HL-60/S4 treated with retinoic acid at 250 ng/mL for 4 days and 3 days (cell line): ENCODE data around the gene NFIA.

Source experiments
- in situ Hi-C: fragments of 300-500 bp; cut with MboI; formaldehyde crosslinking; loops from 2 replicates; pipeline ENCODE4 v1.7.0; 2022; ENCODE audit warnings: low sequenced_read_pairs

The NFIA gene

DNA sequence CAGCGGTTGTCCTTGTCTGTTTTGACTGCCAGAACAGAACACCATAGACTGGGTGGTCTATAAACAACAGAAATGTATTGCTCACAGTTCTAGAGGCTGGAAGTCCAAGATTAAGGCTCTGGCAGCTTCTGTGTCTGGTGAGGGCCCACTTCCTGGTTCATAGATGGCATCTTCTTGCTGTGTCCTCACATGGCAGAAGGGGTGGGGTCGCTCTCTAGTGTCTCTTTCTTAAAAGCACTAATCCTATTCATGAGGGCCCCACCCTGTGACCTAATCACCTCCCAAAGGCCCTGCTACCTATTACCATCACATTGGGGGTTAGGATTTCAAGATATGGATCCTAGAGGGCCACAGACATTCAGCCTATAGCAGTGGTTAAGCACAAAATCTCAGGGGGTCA lies 304.4 kb downstream of the NFIA start:
- in situ Hi-C loops: no loop called here

DNA sequence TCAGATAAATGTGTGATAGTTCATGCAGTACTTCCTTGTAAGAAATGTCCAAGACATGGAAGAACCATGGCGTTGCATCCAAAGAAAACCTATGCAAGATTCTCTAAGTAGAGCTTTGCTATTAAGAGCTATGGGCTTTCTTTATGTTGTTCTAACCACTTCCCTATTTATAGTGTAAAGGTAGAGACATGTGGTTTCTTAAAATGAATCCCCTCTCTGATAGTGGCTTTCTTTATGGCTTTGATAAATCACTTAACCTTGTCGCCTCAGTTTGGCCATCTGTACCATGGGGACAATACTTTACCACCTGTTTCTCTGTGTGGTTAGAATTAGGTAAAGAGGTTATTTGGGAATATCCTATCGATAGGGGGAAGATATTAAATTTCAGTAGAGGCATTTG lies 305.5 kb downstream of the NFIA start:
- in situ Hi-C loops: no loop called here

DNA sequence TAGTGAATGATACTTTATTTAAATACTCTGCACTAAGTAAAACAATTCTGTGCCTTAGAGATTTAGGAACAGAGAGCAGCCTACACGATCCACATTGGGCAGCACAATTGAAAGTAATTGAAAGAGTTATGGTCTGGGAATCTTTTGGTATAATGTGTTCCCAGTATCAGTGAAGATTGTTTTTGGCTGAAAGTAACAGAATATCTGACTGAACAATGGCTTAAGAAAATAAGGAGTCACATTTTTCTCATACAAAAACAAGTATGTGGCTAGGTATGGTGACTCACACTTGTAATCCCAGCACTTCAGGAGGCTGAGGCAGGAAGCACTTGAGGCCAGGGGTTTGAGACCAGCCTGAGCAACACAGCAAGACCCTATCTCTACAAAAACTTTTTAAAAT lies 306.2 kb downstream of the NFIA start:
- in situ Hi-C loops: no loop called here

DNA sequence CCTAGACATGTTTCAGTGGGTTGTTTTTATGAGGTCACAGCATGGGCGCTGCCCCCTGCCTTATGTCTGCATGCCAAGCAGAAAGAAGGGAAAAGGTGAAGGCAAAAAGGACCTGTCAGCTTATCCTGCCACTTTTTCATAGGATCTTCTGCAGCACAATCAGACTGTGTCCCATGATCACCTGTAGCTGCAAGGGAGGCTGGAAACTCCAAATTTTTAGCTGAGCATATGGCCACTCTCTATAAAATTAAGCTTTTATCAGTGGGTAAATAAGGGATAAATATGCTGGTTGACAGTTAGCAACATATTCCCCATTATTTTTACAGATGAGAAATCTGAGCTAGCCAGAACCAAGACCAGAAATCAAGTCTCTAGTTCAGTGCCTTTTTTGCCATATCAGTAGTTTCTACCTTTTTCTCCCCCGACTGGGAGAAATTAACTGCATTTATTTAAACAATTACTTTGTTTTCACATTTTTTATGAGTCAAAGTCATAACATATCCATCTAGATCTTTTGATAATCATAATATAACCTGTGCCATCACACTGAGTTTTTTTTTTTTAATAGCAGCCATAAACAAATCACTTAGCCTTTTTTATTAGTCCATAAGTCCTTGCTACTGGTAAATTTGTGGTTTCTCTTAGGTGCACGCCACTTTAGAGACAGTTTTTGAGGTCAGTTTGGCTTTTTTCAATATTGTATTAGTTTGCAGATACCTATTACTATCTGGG lies 307.0 kb downstream of the NFIA start:
- in situ Hi-C loops: no loop called here

DNA sequence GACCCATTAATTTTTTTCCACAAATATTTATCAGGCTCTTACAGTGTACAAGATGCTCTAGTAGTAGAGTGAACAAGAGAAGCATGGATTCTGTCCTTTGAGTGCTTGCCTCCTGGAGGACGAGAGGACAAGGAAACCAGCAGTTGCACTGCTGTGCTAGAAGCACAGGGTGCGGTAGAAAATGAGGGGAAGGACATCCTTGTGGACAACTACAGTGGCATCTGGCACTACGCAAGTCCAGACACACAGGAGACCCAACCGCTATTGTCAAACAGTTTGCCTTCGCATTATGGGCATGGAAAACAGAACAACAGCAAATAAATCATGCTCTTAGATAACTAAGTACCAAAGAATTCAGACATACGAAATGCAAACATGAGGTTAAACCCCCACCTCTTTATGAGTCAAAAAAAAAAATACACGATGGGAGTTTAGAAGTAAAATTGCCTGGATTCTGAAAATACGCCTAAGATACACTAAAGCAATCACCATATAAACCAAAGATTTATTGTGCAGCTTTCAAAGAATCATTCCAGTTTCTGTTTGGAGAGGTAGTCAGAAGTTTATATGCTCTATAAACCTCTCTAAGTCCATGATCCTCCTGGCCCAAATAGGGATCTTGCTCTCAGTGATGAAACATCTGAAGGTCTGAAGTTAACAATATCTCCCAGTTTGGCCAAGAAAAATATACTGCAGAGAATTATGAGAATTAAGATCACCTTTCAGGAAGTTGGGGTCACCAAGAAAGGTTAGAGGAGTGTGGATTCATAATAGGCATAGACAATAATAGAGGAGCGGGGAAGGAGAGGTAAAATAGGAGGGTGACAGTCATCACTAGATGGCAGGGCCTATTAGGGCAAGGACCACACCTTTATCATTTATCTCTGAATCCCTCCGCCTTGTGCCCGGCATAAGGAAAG lies 307.8 kb downstream of the NFIA start:
- in situ Hi-C loops: no loop called here

DNA sequence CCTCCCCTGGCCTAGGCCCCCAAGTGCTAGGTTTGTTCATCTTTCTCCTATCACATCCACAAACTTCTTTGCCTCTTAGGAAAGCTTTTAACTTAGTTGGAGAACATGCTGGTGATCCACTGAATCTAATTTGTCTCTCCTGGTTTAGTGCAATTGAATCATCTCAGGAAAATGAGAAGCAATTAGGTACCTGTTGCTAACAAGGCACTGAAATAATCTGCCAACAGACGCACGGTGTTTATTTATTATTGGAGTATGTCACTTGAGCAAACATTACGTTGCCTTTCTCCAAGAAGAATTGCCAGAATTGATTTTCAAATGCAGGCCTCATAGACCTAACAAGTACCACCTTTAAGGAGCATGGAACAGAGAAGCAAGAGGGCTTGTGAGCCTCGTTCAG lies 309.4 kb downstream of the NFIA start:
- in situ Hi-C loops: no loop called here

DNA sequence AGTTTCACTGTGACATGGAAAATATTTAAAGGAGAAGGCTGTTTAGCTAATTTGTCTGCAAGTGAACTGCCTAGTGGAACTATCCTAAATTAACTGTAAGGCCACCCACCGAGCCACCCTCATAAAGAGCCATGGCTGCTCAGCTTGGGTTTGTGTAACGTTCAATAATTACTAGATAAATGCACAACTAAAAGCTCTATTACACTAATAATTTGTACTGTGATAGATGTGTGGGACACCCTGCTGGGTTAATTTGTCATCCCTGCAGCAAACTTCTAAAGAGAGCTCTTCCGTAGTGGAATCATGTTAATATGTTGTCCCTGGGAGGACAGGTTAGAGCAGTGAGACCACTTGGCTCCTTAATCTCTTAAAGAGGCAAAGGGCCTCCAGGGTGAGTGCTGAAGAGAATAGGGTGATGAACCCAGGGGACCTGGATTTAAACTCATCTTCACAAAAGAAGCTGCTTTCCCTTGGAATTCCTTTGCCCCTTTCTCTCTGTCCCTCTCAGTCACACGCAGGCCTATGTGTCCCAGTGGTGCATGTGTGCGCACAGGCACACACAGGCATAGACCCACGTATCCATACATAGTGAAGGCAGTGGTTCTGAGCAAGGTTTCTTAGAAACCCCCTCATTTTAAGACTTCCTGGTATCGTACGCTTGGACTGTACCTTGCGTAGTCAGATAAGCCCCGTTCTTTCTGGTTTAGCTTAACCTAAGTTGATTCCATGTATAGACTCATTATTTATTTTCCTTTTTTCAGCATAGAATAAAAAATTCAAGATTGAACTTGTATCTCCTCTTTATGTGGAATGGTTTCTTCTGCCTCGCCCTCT lies 310.3 kb downstream of the NFIA start:
- in situ Hi-C loops: no loop called here

DNA sequence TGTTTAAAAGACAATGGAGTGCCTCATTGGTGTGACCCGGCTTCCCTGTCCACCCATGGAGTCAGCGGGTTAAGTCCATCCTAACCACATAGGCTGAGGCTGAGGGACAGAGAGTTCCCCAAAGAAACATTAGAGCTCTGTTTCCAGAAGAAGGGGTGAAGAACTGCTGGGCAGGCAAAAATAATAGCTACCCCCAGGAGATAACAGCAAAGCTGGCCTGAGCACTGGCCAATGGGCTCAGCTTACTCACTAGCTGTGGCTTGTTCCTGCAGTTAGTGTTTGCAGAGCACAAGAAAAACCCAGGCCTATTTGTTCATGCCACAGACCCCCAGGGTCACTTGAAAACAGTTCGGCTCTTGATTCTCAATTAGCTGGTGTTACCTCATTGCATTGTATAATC lies 311.2 kb downstream of the NFIA start:
- in situ Hi-C loops: no loop called here

DNA sequence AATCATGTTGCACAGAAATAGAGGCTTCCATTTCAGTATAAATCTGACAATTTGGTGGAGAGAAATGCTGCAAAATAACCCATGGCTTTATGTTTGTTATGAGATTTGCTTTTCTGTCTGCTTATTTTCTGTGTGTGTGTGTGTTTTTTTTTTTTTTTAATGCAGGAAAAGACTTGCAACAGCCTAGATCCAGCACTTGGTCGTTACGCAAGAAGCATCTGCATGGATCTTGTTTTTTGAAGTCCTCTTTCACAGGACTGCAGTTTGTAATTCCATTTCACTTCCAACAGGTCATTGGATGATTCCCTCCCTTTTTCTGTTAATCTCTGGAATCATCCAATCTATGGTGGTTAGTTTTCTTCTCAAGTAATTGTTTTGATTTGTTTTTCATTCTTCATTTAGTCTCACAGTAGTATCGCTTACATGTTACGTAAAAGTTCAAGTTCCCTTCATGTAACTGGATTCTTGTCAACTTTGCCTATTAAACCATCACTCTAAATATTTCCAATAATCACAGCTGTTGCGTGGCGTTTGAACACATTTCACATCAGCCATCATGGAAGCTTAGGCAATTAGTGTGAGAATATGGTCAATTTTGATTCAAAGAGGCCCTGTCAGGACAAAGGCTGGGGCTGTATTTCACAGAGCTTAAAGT lies 312.9 kb downstream of the NFIA start:
- in situ Hi-C loops: no loop called here

DNA sequence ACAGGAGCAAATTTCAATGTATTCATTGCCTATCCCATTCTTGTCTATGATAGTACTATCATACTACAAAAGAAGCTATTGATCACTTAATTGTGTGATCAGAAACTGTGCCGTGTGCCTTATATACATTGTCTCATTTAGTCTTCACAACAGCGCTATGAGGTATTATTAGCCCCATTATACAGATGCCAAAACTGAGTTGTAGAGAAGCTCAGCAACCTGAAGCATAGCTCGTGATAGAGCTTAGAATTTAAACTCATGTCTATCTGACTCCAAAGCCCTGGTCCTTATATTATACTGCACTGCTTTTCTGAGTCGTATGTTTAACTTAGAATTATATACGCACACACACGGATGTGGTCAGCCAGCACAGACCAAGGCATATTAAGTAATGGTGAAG lies 315.1 kb downstream of the NFIA start:
- in situ Hi-C loops: no loop called here

DNA sequence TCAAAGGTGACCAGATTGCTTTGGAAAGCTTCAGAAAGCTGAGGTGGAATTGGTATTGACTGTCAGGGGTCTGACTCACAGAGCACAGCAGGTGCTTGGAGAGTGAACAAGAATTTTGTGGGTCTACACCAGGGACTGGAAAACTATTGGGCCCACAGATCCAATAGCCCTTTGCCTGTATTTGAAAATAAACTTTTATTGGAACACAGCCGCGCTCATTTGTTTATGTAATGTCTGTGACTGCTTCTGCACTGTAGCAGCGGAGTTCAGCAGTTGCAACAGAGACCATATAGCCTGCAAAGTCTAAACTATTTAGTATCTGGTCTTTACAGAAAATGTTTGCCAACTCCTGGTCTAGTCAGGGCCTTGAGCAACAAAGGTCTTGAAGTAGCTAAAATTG lies 315.6 kb downstream of the NFIA start:
- in situ Hi-C loops: no loop called here

DNA sequence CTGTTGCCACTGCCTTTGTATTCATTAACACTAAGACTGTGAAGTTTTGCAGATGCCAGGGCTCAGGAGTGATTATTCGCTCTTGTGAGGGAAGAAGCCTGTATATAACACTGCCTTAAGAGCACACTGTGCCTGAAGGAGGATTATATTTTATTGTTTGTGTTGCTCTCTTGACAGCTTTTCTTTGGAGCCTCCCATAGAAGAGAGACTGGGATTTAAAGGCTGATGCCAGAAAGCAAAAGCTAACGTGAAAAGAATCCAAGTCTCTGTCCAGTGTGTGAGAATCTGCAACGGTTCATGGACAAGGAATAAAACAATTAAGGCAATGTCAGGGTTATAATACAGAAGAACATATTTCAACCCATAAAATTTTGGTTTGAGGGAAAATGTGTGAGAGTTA lies 316.8 kb downstream of the NFIA start:
- in situ Hi-C loops: no loop called here

DNA sequence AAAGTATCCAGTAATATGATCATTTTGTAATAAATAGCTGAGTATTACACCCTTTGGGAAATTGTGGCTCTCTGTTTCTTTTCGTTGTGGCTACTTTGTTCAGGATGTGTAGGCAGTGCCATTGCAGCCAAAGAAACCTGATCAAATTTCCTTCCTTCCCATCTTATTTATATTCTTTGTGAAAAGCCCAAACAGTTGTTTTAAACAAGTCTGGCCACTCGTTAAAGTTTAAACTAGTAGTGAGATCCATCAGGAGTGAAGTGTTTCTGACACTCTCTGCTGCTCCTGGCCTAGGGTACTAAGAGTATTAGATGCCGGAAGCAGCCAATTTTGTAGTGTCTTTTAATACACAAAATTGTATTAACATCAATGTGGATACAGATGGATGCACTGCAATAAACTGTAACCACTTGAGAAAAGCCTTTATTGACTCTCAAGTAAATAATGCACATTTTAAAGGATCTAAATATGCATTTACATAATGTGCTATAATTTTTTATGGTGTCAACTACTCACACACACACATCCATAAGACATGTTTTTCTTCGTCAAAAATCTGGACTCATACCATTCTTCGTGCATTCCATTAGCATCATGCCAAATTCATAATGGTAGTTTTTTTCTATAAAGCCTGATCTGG lies 317.9 kb downstream of the NFIA start:
- in situ Hi-C loops: no loop called here

DNA sequence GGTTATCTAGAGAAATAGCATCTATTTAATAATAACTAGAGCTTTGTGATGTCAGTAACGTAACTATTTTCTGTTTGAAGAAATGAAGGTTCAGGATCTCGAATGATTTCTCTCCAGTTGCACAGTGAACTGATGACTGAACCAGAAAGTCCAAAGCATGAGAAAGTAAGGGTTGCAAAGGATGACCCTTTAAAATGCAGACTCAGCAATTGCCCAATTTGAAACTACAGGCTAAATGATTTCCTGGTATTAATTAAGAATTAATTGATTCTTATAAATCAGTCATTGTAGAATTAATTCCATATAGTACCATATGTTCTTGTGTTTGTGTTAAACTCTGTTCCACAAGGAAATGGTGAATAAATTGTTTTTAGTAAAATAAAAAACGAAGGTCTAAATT lies 318.6 kb downstream of the NFIA start:
- in situ Hi-C loops: no loop called here

DNA sequence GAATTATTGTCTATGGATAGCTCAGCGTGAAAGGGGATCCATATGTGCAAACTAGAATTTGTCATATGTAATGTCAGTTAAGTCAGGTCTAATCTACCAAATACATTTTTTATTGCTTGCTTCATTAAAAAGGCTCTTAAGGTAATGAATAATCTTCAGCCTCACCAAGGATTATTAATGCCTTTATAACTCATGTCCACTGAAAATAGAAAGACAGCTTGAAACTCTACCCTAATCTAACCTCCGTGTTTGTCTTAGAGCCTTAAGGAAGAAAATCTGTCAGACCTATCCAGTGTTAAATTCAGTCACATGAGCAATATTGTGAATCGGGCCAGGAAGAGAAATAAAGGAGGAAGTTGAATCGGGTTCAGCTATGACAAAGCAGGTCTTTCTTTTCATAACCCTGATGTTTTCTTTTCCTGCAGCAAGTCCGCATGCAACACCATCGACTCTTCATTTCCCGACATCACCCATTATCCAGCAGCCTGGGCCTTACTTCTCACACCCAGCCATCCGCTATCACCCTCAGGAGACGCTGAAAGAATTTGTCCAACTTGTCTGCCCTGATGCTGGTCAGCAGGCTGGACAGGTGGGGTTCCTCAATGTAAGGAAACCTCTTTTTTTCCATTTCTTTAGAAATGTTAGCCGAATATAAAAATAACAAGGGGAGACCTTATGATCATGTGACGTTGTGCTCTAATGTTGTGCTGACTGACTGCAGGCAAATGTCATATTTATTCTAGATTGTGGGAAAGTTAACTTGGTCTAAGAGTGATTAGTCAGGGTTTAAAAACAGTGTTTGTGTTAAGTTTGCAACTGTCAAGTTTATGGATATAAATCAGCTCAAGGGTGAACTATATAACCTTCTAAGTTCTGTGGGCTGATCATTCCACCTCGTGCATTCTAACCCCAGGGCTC lies 321.6 kb downstream of the NFIA start:
- in situ Hi-C loops: no loop called here

DNA sequence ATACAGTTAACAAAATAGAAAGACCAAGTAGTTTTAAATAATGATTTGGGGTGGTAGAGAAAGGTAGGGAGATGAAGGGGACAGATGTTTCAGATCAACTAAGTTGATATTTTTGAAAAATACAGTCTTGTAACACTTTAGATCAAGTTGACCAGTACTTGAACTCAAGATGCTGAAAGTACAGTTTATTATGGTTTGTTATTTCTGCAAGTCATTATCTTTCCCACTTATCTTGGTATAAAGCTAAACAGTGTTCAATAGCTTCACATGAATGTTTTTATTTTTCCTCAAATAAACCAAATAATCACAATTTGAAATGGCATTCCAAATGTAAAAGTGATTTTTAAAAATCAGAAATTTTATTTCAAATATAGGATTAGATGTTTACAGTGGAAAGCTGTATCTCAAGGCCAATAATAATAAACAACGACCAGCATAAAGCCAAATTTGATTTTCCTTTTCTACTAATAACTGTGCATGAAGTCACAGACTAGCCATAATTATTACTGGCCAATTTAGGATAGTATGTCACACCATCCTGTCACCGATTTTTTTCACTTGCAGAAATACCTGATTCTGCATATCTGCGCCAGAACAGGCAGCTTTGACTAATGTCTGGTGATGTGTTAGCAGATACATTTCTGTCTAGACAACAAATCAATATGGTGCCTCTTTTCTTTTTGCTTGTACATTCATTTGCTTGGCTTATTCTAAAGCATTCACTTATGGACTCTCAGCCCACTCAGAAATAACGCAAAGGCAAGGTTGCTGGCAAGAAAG lies 322.4 kb downstream of the NFIA start:
- in situ Hi-C loops: no loop called here

DNA sequence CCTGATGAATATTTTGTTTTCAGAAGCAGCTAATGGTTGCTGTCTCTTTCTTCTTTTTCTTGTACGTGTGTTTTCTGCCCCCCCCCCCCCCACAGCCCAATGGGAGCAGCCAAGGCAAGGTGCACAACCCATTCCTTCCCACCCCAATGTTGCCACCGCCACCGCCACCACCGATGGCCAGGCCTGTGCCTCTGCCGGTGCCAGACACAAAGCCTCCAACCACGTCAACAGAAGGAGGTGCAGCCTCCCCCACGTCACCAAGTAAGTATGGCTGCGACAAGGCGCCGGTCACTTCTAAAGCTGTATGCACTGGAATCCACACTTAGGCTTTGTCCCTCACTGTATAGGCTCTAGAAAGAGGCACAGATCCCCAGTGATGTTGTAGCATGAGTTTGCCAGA lies 324.1 kb downstream of the NFIA start:
- in situ Hi-C loops: no loop called here

DNA sequence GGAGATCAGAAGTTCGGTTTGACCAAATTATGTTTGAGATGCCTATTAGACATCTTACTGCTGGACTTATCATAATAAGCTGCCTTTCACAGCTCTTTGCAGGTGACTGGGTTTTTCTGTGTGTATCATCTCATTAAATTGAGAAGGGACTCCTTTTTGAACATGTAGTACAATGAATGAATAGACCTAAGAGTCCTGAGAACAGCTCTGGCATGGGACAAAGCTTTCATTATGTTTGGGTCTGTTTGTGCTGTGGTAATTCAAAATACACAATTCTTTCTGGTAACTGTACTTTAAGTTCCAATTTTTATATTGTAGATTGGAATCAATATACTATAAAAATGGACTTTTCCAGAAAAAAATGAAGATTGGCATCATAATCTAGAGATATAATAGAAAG lies 330.2 kb downstream of the NFIA start:
- in situ Hi-C loops: no loop called here

DNA sequence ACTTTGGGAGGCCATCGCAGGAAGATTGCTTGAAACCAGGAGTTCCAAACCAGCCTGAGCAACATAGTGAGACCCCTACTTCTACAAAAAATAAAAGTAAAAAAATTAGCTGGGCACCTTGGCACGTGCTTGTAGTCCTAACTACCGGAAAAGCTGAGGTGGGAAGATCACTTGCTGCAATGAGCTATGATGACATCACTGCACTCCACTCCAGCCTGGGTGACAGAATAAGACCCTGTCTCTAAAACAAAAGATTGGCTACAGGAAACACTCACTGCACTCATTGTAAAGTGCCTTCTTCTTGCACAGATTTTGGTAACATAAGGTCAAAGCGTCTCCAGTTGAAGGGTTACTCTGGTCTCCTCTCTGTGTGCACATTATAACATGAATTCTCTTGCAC lies 336.8 kb downstream of the NFIA start:
- in situ Hi-C loops: no loop called here
